HG03139 (cell line): ENCODE data around the gene PKD1L1.

Experiments used
- ATAC-seq: cut with Tn5 transposase; IDR thresholded peaks from one replicate; pipeline ENCODE4 v1.9.1; 2021; ENCODE audit not compliant: unreplicated experiment

Gene PKD1L1

GRCh38 chr7:47881256-47881655 is 67.0 kb downstream of the PKD1L1 start:
- ATAC-seq = no peak

DNA sequence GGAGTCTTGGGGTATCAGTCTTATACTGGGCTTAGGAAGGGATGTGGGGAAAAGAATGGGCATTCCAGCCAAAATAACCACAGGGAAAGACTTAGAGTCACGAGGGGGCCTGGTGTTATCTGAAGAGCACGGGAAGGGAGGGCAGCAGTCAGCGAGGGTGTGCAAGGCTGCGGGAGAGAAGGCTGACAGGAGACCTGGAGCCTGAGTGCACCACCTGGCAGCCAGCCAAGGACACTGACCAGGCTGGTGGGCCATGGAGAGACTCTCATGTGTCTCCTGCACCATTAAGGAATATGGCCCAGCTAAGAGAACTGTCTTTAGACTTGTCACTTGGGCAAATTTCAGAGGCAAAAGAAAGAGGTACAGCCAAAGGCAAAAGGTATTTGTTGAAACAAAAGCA is 69.6 kb downstream of the PKD1L1 start:
- ATAC-seq = no peak

DNA sequence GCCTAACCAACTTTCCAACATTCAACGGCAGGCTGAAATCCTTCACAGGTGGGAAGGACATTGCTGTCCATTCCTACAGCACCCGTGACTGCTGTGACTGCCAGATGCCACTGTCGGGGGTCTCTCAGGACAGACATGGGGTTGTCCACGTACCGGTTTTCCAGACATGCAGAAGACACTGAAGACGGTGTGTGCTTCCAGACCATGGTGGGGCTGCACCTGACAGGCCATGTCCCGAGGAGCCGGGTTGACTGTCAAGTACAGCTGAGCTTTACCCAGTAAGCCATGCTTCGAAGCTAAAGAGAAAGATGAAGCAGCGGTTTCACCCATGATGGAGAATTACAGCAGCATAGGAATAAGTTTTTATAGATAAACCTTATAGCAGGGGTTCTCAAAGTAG is 70.9 kb downstream of the PKD1L1 start:
- no peak for ATAC-seq

DNA sequence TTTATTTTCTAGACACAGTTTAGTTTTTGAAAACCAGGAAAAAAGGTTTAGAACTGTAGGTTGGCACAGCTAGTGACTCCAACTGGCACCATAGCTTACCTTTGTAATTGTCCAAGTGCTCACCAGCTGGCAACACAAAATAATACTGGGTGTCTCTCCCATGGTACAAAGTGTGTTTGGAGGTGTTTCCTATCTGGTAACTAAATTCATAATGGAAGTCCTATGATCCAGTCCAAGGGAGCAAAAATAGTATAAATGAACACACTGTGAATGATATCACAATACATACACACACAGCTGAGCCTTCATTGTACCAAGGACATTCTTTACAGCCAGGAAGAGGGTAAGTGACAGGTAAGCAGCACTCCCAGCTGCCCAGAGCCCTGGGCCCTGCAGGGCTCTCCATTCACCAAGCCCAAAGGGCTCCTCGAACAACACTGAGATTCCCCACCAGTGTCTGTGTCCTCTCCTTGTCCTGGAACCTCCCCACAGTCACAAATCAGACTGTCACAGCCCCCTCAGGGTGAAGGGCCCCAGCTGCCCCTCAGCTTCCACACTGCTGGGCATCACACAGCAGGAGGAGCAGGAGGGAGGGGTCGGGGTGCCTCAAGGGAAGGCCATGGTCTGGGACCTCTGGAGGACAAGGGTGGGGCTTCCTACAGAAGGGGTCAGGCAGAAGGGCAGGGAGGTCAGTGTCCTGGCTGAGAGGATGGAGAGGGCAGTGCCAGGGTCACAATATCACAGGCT is 72.1 kb downstream of the PKD1L1 start:
- no peak for ATAC-seq

DNA sequence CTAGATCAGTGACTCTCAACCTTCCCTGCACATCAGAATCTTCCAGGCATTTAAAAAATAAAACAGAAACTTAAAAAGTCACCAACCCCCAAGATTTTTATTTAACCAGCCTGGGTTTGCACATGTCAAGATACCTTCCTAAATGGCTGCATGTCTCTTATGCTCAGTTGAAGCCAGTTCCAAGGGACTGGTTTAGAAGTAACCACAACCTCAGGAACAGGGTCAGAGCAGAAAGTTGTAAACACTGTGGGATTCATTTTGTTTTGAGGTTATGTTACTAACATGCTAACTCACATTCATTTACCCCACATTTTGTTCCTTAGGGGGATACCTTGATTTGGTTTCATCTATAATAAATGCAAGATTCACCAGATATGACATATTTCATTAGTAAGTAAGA is 72.9 kb downstream of the PKD1L1 start:
- no peak for ATAC-seq

- ATAC-seq = no peak
These were observed 74.5 kb downstream of the PKD1L1 start for GRCh38 chr7:47873762-47874161.

GRCh38 chr7:47867286-47867685 is 81.0 kb downstream of the PKD1L1 start:
- no peak for ATAC-seq

DNA sequence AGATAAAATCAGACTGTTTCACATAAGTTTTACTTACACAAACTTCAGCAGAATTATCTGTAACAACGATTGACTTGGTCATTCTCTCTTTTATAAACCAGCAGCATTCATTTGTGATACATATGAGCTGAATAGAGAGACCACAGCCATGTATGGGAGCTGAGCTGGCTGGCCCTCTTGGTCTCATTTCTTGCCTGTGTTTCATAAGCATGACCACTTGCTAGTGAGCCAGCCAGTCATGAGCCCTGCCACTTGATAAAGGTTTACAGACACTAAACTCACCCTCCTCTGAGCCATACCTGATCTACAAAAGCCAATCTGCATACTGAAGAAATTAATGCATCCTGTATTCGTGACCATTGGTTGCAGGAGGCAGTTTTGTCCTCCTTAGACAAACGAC is 82.1 kb downstream of the PKD1L1 start:
- ATAC-seq = no peak

- ATAC-seq = no peak
These were observed 95.7 kb downstream of the PKD1L1 start for GRCh38 chr7:47852330-47853245.

DNA sequence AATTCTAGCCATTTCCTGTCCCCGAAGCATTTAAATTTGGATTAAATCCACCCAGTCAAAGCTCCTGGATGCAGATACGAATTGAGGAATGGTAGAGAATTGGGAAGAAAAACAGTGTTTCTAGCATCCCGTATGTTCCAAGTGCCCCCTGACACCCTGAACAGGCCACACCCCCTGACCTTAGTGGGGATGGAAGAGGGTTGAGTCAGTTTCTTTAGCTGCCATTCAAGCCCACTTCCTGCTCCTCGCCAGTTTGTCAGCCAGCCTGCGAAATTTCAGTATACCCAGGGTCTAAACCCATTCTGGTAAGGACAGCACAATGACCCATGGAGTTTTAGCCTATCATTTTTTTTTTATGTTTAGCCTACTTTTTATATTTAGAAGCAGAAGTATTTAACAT is 101.1 kb downstream of the PKD1L1 start:
- no peak for ATAC-seq

- no peak for ATAC-seq
These were observed 102.0 kb downstream of the PKD1L1 start for GRCh38 chr7:47846138-47846836.

GRCh38 chr7:47844311-47844710 is 104.0 kb downstream of the PKD1L1 start:
- ATAC-seq = no peak

DNA sequence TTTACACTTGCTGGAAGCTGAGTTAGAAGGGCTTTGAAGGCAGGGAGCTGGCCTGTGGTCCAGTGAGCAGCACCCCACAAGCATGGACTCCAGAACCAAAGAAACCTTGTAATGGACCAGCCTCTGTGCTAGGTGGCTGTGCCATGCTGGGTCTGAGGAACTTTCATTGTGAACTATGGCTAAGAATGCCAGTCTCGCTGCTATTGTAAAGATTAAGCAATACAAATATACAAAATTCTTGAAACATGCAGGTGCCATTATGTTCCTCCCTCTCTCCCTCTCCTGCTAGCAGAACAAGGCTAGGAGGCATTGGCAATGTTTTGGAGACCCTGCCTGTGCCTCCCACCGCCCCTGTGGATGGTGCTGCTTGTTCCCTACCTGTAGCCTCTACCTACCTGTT is 105.0 kb downstream of the PKD1L1 start:
- no peak for ATAC-seq

DNA sequence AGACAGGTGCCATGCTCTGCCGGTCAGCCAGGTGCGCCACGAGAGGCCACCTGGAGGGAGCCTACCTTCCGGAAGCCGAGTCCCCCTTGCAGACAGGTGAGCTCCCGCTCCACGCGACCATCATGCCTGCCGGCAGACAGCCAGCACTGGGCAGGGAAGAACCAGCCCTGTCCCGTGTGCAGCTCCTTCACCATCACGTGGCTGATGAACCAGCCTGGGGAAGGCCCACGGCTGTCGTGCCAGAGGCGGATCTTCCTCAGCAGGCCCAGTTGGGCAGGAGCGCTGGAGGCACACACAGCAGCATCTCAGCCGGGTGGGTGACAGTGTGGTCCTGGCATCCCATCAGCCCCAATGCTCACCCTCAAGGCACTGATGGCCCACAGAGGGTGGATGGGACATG is 108.9 kb downstream of the PKD1L1 start:
- ATAC-seq = no peak

- no peak for ATAC-seq
These were observed 110.4 kb downstream of the PKD1L1 start for GRCh38 chr7:47837826-47838225.

GRCh38 chr7:47836503-47837202 is 111.6 kb downstream of the PKD1L1 start:
- ATAC-seq = no peak

DNA sequence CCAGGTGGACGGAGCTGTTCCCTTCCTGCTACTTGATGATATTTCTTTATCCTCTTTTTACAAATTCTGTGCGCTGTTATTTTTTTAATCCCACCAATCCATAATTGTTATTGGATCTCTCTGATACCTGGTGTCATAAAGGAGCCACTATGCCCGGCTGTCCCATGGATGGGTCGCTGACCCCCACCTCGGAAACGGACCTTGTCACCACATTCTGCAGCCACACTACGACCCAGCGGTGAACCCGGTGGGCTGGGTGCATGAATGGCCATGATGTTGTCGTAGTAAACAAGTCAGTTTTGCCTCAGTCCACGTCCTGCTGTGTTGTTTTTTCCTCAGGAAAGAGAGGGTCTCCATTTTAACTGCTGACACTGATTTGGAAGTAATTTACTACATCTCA is 112.2 kb downstream of the PKD1L1 start:
- no peak for ATAC-seq

GRCh38 chr7:47833211-47833610 is 115.1 kb downstream of the PKD1L1 start:
- ATAC-seq = no peak

- no peak for ATAC-seq
These were observed 116.1 kb downstream of the PKD1L1 start for GRCh38 chr7:47832105-47832715.

DNA sequence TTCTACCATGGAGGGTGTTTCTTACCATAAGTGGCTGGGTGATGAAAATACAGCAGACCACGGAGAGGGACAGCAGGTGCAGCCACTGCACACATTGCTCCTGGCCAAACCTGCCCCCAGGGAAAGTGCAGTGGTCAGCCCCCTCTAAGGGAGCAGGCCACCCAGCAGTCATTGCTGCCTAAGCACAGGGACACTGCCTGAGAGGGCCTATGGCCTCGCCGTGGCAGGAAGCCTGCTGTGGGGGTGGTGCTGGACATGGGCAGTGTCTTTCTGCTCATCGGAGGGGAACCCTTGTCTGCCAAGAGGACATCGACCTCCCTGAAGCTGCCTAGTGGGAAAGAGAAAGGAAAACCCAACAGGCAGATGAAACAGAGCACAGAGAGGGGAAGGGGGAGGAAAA is 118.3 kb downstream of the PKD1L1 start:
- no peak for ATAC-seq

- no peak for ATAC-seq
These were observed 120.4 kb downstream of the PKD1L1 start for GRCh38 chr7:47827871-47828270.
